A549 (cell line): ENCODE data around the gene CLIC4. TPM values are rescaled to one million over a fixed set of nuclear protein-coding genes. Genes with fewer than 3 reads are reported as not detected.

Experiments used
- ATAC-seq, 2 experiments: fragments of 200-7000 bp in 1 of 2; fragments of >200 bp in 1 of 2; cut with Nextera tagmentation in 1 of 2; cut with Tn5 transposase in 1 of 2; 3 replicates each; pipeline versions ENCODE4 v1.8.0 to v1.9.1; 2018 to 2020; ENCODE audit warnings: mild to moderate bottlenecking in 1 of 2, moderate library complexity in 1 of 2
- CTCF ChIA-PET: fragments of 300-600 bp; sonication (Branson Sonifier 250); formaldehyde crosslinking; extraction: SDS; loops from one replicate; lab custom pipeline; 2021; ENCODE audit warnings: antibody characterized with exemption, inconsistent platforms; lab: Yijun Ruan, JAX
- POLR2A ChIA-PET: fragments of 350-600 bp; formaldehyde crosslinking; extraction: SDS; loops from one replicate; lab custom pipeline; 2021; ENCODE audit warnings: antibody characterized with exemption, inconsistent platforms; lab: Yijun Ruan, JAX
- DNase-seq, 2 experiments: peaks; one replicate each; pipeline versions ENCODE4 v3.0.0 to v3.0.0-alpha.2; 2011 to 2016; ENCODE audit warnings: low read depth in 1 of 2, low spot score in 1 of 2
- FAIRE-seq: peaks from 2 replicates; lab custom pipeline; 2011; peaks lifted over from hg19 to GRCh38; lab: Jason Lieb, UNC
- H3K27ac ChIP-seq, 2 experiments: fragments of >200 bp; sonication (Bioruptor Twin); formaldehyde crosslinking; 3 replicates each; pipeline ENCODE4 v1.5.1; 2016 to 2017
- H3K4me1 ChIP-seq: fragments of >200 bp; sonication (Bioruptor Twin); formaldehyde crosslinking; 3 replicates; pipeline ENCODE4 v1.6.1; 2016
- H3K4me2 ChIP-seq: fragments of >200 bp; sonication (Bioruptor Twin); formaldehyde crosslinking; 3 replicates; pipeline ENCODE4 v1.6.1; 2016
- H3K4me3 ChIP-seq: fragments of >200 bp; sonication (Bioruptor Twin); formaldehyde crosslinking; 3 replicates; pipeline ENCODE4 v1.5.1; 2016
- H3K9me3 ChIP-seq: fragments of >200 bp; sonication (Bioruptor Twin); formaldehyde crosslinking; 3 replicates; pipeline ENCODE4 v1.6.1; 2016
- CBX2 ChIP-seq: fragments of 200-600 bp; sonication (generic); IDR thresholded peaks from 2 replicates; pipeline ENCODE4 v1.6.1; 2016; ENCODE audit warnings: low read depth, mild to moderate bottlenecking, borderline replicate concordance
- CEBPB ChIP-seq, 2 experiments: fragments of >200 bp in 1 of 2; sonication (Bioruptor Twin) in 1 of 2; formaldehyde crosslinking in 1 of 2; IDR thresholded peaks; 2 replicates each; pipeline ENCODE4 v1.6.1; 2012 to 2016
- E2F6 ChIP-seq: IDR thresholded peaks from 2 replicates; pipeline ENCODE4 v1.6.1; 2012; ENCODE audit warnings: low read depth, borderline replicate concordance
- EHF ChIP-seq: fragments of 250-450 bp; sonication (Bioruptor Pico); IDR thresholded peaks from 2 replicates; pipeline ENCODE4 v1.5.0; 2020; ENCODE audit warnings: mild to moderate bottlenecking
- FOXS1 ChIP-seq: fragments of 250-450 bp; sonication (Bioruptor Pico); IDR thresholded peaks from 2 replicates; pipeline ENCODE4 v1.5.0; 2020; ENCODE audit warnings: mild to moderate bottlenecking, moderate library complexity
- HDAC2 ChIP-seq: fragments of 200-600 bp; sonication (generic); IDR thresholded peaks from 2 replicates; pipeline ENCODE4 v1.6.1; 2016
- HOXB5 ChIP-seq: fragments of 250-450 bp; sonication (Bioruptor Pico); IDR thresholded peaks from 2 replicates; pipeline ENCODE4 v1.5.0; 2020; ENCODE audit warnings: mild to moderate bottlenecking, moderate library complexity
- JUN ChIP-seq, 2 experiments: fragments of >200 bp; sonication (Bioruptor Twin); formaldehyde crosslinking; IDR thresholded peaks; 2 replicates in 1 of 2; 3 replicates in 1 of 2; pipeline ENCODE4 v1.6.1; 2016 to 2017
- KDM5A ChIP-seq: fragments of 200-600 bp; sonication (generic); IDR thresholded peaks from 2 replicates; pipeline ENCODE4 v1.6.1; 2016; ENCODE audit warnings: antibody characterized with exemption, mild to moderate bottlenecking
- NFE2L2 ChIP-seq: fragments of 150-350 bp; conservative IDR thresholded peaks from 2 replicates; pipeline ENCODE4 v1.6.1; 2014; ENCODE audit warnings: low read length
- NR3C1 ChIP-seq: fragments of >200 bp; sonication (Bioruptor Twin); formaldehyde crosslinking; IDR thresholded peaks from 3 replicates; pipeline ENCODE4 v1.6.1; 2017
- POLR2AphosphoS2 ChIP-seq: conservative IDR thresholded peaks from 2 replicates; pipeline ENCODE4 v1.6.1; 2012; ENCODE audit warnings: low read length, improper control_type of control experiment, inconsistent platforms
- RCOR1 ChIP-seq: fragments of 150-350 bp; IDR thresholded peaks from 2 replicates; pipeline ENCODE4 v1.6.1; 2014; ENCODE audit warnings: antibody characterized with exemption, low read length, low read depth
- REST ChIP-seq: fragments of 200-600 bp; sonication (generic); IDR thresholded peaks from 2 replicates; pipeline ENCODE4 v1.6.1; 2016; ENCODE audit warnings: antibody characterized with exemption, mild to moderate bottlenecking, moderate library complexity
- SMC3 ChIP-seq: fragments of >200 bp; sonication (Bioruptor Twin); formaldehyde crosslinking; IDR thresholded peaks from 3 replicates; pipeline ENCODE4 v1.6.1; 2018; ENCODE audit warnings: inconsistent platforms
- ZC3H11A ChIP-seq: fragments of 450-650 bp; IDR thresholded peaks from 2 replicates; pipeline ENCODE4 v1.6.1; 2014; ENCODE audit warnings: antibody characterized with exemption, mild to moderate bottlenecking
- ZSCAN20 ChIP-seq: fragments of 250-450 bp; sonication (Bioruptor Pico); IDR thresholded peaks from 2 replicates; pipeline ENCODE4 v1.8.0; 2022; ENCODE audit warnings: mild to moderate bottlenecking, moderate library complexity
- WGBS: methylation state at CpG from one replicate; pipeline ENCODE4 v1.1.6; 2017; ENCODE audit errors: missing lambda C conversion rate; 5-methylcytosine and 5-hydroxymethylcytosine counted together
- polyA plus RNA-seq, 4 experiments: library from polyadenylated mRNA; depleted of rRNA in 3 of 4; stranded (reverse); fragments of >200 nt; fragmentation: RNase III in 1 of 4; extraction: RNeasy Plus Mini Kit Qiagen cat#74134 plus additional on column Dnase treatment in 1 of 4; gene quantifications; 2 replicates in 3 of 4; 3 replicates in 1 of 4; pipeline ENCODE4 v1.2.3, GENCODE V29; 2011 to 2017

Gene CLIC4
- polyA plus RNA-seq, 2 of the 4 experiments (the other 2 are of a cell fraction), result 52.1 to 97.4 TPM

- no peak for FAIRE-seq
Observed at GRCh38 chr1:24767351-24767750, 22.1 kb downstream of the CLIC4 start.

DNA sequence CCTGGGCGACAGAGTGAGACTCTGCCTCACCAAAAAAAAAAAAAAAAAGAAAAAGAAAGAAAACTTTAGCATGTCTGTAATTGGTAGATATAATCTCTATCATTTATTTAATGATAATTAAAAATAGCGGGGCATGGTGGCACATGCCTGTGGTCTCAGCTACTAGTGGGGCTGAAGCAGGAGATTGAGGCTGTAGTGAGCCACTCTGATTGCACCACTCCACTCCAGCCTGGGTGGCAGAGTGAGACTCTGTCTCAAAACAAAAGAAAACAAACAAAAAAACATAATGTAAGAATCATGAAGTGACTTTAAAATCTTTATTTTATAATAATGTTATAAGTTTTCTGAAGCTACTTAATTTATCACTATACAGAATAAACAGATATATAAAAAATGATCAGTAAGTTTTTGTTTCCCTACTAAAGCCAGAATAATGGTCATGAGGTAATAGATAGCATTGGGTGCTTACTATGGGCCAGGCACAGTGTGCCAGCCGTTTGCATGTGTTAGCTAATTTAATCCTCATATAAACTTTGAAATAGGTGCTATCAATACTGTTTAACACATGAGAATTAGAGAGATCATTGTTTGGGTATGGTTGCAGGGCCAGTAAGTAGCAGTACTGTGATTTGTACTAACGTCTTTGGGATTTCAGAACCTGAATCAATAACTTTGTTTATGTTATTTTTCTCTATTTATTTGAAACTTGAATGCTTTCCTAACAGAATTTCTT lies 23.8 kb downstream of the CLIC4 start:
- no peak for FAIRE-seq

More at GRCh38 chr1:24767351-24767750, 22.1 kb downstream of the CLIC4 start:
- ChIA-PET CTCF (interaction anchor here (0.6 kb wide), 1 partner anchor 80 kb away, joined by 3 read pairs; no protein-coding TSS in a partner anchor), POLR2A (interaction anchor here (1.1 kb wide), 1 partner anchor 22 kb away, joined by 7 read pairs; the partner anchor contains the start of gene CLIC4)
- Histone ChIP-seq H3K4me3 (no peak overlapping the region), H3K27ac (no peak overlapping the region), H3K4me1 (peaks cover 45% of the 10 kb centered on the region), H3K9me3 (no peaks in the 10 kb centered on the region), H3K4me2 (no peak overlapping the region)
- TF ChIP-seq EHF (CRISPR knock-in tag) (no peak), POLR2AphosphoS2 (no peak), HOXB5 (CRISPR knock-in tag) (no peak), KDM5A (no peak), CEBPB (IDR thresholded peaks at IDR 0.05) (no peak), RCOR1 (no peak), CBX2 (no peak)
- ATAC-seq (no peak), DNase-seq (no peak)
- WGBS, result 100% methylated on average over 1 of the region's 1 CpG

DNA sequence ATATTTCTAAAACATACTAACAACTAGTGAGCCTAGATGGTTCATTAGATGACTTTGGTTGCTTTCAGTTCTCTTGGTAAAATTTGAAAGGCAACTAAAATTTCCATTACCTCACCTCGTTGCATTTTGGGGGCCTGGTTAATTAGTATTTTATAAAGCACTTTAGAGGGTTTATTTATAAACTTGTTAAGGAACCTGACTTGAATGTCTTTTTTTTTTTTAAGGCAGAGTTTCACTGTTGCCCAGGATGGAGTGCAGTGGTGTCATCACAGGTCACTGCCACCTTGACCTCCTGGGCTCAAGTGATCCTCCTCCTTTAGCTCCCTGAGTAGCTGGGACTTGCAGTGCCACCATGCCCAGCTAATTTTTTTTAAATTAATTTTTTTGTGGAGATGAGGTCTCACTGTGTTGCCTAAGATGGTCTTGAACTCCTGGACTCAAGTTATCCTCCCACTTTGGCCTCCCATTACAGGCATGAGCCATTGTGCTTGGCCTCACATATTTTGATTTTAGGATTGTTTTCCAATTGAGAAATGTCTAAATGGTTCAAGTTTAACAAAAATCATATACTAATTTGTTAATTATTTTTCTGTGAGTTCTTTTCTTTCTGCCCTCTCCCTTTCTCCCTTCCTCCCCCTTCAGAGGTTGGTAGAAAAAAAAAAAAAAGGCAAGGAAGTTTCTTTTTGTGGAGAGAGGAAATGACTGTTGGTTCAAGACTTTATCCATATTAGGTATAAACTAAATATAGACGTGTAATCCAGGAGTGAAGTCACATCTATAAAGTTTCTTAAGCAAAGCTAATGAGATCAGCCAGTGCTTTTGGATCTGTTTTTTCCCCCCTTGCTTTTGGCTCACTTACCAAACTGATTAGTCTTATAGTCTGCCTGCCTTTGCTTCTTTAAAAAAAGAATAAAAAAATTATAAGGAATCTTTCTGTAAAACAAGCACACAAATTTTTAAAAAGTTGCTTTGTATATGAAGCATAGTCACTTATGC lies 24.7 kb downstream of the CLIC4 start:
- no peak for FAIRE-seq
- no peak for TF ChIP-seq REST
- no peak for TF ChIP-seq NFE2L2
- no peak for TF ChIP-seq NR3C1
- no peak for TF ChIP-seq ZC3H11A
- no peak for TF ChIP-seq JUN (IDR thresholded peaks at IDR 0.05)
- TF ChIP-seq FOXS1 (CRISPR knock-in tag), result no peak
- no peak for TF ChIP-seq E2F6
- no peak for TF ChIP-seq ZSCAN20 (CRISPR knock-in tag)
- TF ChIP-seq, all 56 proteins: peak for 0
- DNase-seq (peak in 1 of 2 experiments; percentile 62), ATAC-seq (peak in 1 of 2 experiments; percentile 75; a peak in 3 of 6 replicates)
- POLR2A ChIA-PET, result interaction anchor here (0.5 to 1.0 kb wide), 3 partner anchors 24 to 80 kb away, joined by 3 to 9 read pairs (median 4); partner anchors contain the start of gene CLIC4
- H3K4me1 ChIP-seq, result peaks cover 38% of the 10 kb centered on the region
- peak overlapping the region; percentile 66 to 80 for H3K27ac ChIP-seq
- H3K4me2 ChIP-seq, result peak overlapping the region; percentile 50
- CTCF ChIA-PET, result interaction anchor here (0.7 to 1.1 kb wide), 3 partner anchors 40 to 78 kb away, joined by 3 to 4 read pairs (median 3); no protein-coding TSS in a partner anchor
- H3K4me3 ChIP-seq, result no peak overlapping the region
- H3K9me3 ChIP-seq, result no peaks in the 10 kb centered on the region
- 19% methylated on average over 2 of the region's 2 CpGs for WGBS

More for the DNA sequence above, 23.8 kb downstream of the CLIC4 start:
- ATAC-seq, result no peak
- no peak for DNase-seq
- TF ChIP-seq HDAC2, result no peak
- TF ChIP-seq SMC3, result no peak
- Histone ChIP-seq H3K4me1 (peaks cover 45% of the 10 kb centered on the region), H3K4me3 (no peak overlapping the region), H3K9me3 (no peaks in the 10 kb centered on the region), H3K27ac (peak overlapping the region; percentile 66 to 80), H3K4me2 (peak overlapping the region; percentile 50; the same call in 2 of the 3 replicates)
- 71% methylated on average over 4 of the region's 4 CpGs for WGBS
- ChIA-PET CTCF (interaction anchor here (1.1 kb wide), 1 partner anchor 79 kb away, joined by 4 read pairs; no protein-coding TSS in a partner anchor), POLR2A (no interaction called here)
